SU-DHL-6 (cell line): ENCODE data around the gene ZNF626.
"Not testable (repeated sequence)": the region's sequence is repeated elsewhere in the genome, so short reads cannot be mapped to it uniquely, and the experiment has no call there.

Source experiments
- H2AFZ ChIP-seq: fragments of 200-600 bp; sonication (generic); 2 replicates; pipeline ENCODE4 v1.6.1; 2014; ENCODE audit warnings: low read depth, mild to moderate bottlenecking, moderate library complexity, mixed read lengths, antibody characterized with exemption, low read length; ENCODE audit not compliant: severe bottlenecking
- H3F3A ChIP-seq: fragments of 200-600 bp; shearing (Covaris generic); 2 replicates; pipeline ENCODE4 v1.6.0; 2016; ENCODE audit warnings: antibody characterized with exemption, mild to moderate bottlenecking; ENCODE audit not compliant: insufficient read depth
- H3K27ac ChIP-seq: fragments of 200-600 bp; sonication (generic); 2 replicates; pipeline ENCODE4 v1.5.1; 2016; ENCODE audit warnings: low read depth, mild to moderate bottlenecking, low read length, moderate library complexity, mixed read lengths
- H3K27me3 ChIP-seq: fragments of 200-600 bp; sonication (generic), shearing (Covaris generic); 2 replicates; pipeline ENCODE4 v1.6.0; 2014; ENCODE audit warnings: mild to moderate bottlenecking, low read length
- H3K36me3 ChIP-seq: fragments of 200-600 bp; sonication (generic); 2 replicates; pipeline ENCODE4 v1.6.1; 2014; ENCODE audit warnings: mild to moderate bottlenecking, low read length, mixed read lengths
- H3K4me2 ChIP-seq: fragments of 300-600, 200-600 bp; shearing (Covaris generic), sonication (generic); 2 replicates; pipeline ENCODE4 v1.6.0; 2014; ENCODE audit warnings: low read length, low read depth, mild to moderate bottlenecking; ENCODE audit not compliant: poor library complexity, severe bottlenecking
- H3K4me3 ChIP-seq: fragments of 200-600 bp; sonication (generic); 2 replicates; pipeline ENCODE4 v1.5.1; 2014; ENCODE audit warnings: antibody characterized with exemption, low read length, mild to moderate bottlenecking, mixed read lengths; ENCODE audit not compliant: insufficient read depth, poor library complexity, severe bottlenecking
- H3K79me2 ChIP-seq: fragments of 200-600 bp; sonication (generic); 2 replicates; pipeline ENCODE4 v1.6.1; 2014; ENCODE audit warnings: mild to moderate bottlenecking, low read length, moderate library complexity; ENCODE audit not compliant: insufficient read depth
- H3K9ac ChIP-seq: fragments of 200-600 bp; sonication (generic); 2 replicates; pipeline ENCODE4 v1.7.0; 2014; ENCODE audit warnings: mild to moderate bottlenecking, low read length
- H3K9me2 ChIP-seq: fragments of 200-600 bp; sonication (generic); replicated peaks from 2 replicates; pipeline ENCODE4 v1.6.1; 2014; ENCODE audit warnings: low read length; ENCODE audit not compliant: insufficient read depth
- H3K9me3 ChIP-seq: fragments of 200-600 bp; sonication (generic); 2 replicates; pipeline ENCODE4 v1.6.1; 2014; ENCODE audit warnings: low read length, mixed read lengths; ENCODE audit not compliant: insufficient read depth
- H4K20me1 ChIP-seq: fragments of 200-600 bp; sonication (generic); 2 replicates; pipeline ENCODE4 v1.6.1; 2014; ENCODE audit warnings: low read depth, mild to moderate bottlenecking, antibody characterized with exemption, low read length, moderate library complexity, mixed read lengths
- CTCF ChIP-seq: fragments of 200-600 bp; sonication (generic); IDR thresholded peaks from one replicate; pipeline ENCODE4 v1.5.1; 2017; ENCODE audit warnings: antibody characterized with exemption, mild to moderate bottlenecking, low read length, moderate library complexity; ENCODE audit not compliant: insufficient read depth, poor library complexity, severe bottlenecking
- EZH2phosphoT487 ChIP-seq: fragments of 200-600 bp; sonication (generic), shearing (Covaris generic); conservative IDR thresholded peaks from 2 replicates; pipeline ENCODE4 v1.6.1; 2018; ENCODE audit warnings: mild to moderate bottlenecking, antibody characterized with exemption, low read length, moderate library complexity, mixed read lengths

ZNF626 gene

GRCh38 chr19:20616071-20616470, 45.3 kb downstream of the ZNF626 start:
- Histone ChIP-seq H2AFZ (no peak overlapping the region), H3K4me2 (no peak overlapping the region), H3K9me3 (no peaks in the 10 kb centered on the region), H3F3A (no peaks in the 10 kb centered on the region), H3K9ac (no peak overlapping the region), H3K4me3 (no peak overlapping the region), H3K27me3 (no peaks in the 10 kb centered on the region), H4K20me1 (no peaks in the 10 kb centered on the region), H3K79me2 (no peaks in the 10 kb centered on the region), H3K27ac (no peak overlapping the region), H3K36me3 (no peaks in the 10 kb centered on the region), H3K9me2 (no peaks in the 10 kb centered on the region)
- no peak for TF ChIP-seq CTCF
- no peak for TF ChIP-seq EZH2phosphoT487

- H3K9me3 ChIP-seq, H3K4me2 ChIP-seq, H3F3A ChIP-seq, H3K79me2 ChIP-seq, H4K20me1 ChIP-seq, H3K4me3 ChIP-seq, H3K36me3 ChIP-seq, H3K27ac ChIP-seq, H3K27me3 ChIP-seq, H2AFZ ChIP-seq, H3K9me2 ChIP-seq, H3K9ac ChIP-seq: not testable (repeated sequence)
Measured at GRCh38 chr19:20614971-20615370, 46.4 kb downstream of the ZNF626 start.

- Histone ChIP-seq H3K9me2 (no peaks in the 10 kb centered on the region), H3F3A (no peaks in the 10 kb centered on the region), H3K4me3 (no peak overlapping the region), H4K20me1 (no peaks in the 10 kb centered on the region), H3K27me3 (no peaks in the 10 kb centered on the region), H3K9ac (no peak overlapping the region), H3K4me2 (no peak overlapping the region), H2AFZ (no peak overlapping the region), H3K79me2 (no peaks in the 10 kb centered on the region), H3K27ac (no peak overlapping the region), H3K9me3 (no peaks in the 10 kb centered on the region), H3K36me3 (no peaks in the 10 kb centered on the region)
- TF ChIP-seq CTCF (no peak), EZH2phosphoT487 (no peak)
Measured at GRCh38 chr19:20612711-20613316, 48.6 kb downstream of the ZNF626 start.

- no peaks in the 10 kb centered on the region for H3K9me3 ChIP-seq
- no peaks in the 10 kb centered on the region for H3K79me2 ChIP-seq
- no peak overlapping the region for H2AFZ ChIP-seq
Measured at GRCh38 chr19:20611866-20612265, 49.5 kb downstream of the ZNF626 start.

More at GRCh38 chr19:20611866-20612265, 49.5 kb downstream of the ZNF626 start:
- no peaks in the 10 kb centered on the region for H3F3A ChIP-seq
- no peak overlapping the region for H3K4me2 ChIP-seq
- H3K9ac ChIP-seq = no peak overlapping the region
- H3K9me2 ChIP-seq = no peaks in the 10 kb centered on the region
- H3K4me3 ChIP-seq = no peak overlapping the region
- TF ChIP-seq CTCF (no peak), EZH2phosphoT487 (no peak)
- H4K20me1 ChIP-seq = no peaks in the 10 kb centered on the region
- no peaks in the 10 kb centered on the region for H3K27me3 ChIP-seq
- no peaks in the 10 kb centered on the region for H3K36me3 ChIP-seq
- H3K27ac ChIP-seq = no peak overlapping the region
